HG02938 (cell line): ENCODE measurements around the gene DGKE.
A peak's percentile ranks its signal among the peaks of the same experiment; 100 is the strongest.

ENCODE experiments used
- ATAC-seq: cut with Tn5 transposase; IDR thresholded peaks from one replicate; pipeline ENCODE4 v1.9.1; 2021; ENCODE audit warnings: mild to moderate bottlenecking, moderate library complexity; ENCODE audit not compliant: unreplicated experiment

The DGKE gene

GRCh38 chr17:56887552-56888467, 53.9 kb downstream of the DGKE start:
- no peak for ATAC-seq

- ATAC-seq, result no peak
Observed at GRCh38 chr17:56890390-56890789, 56.4 kb downstream of the DGKE start.

GRCh38 chr17:56890906-56891674, 57.1 kb downstream of the DGKE start:
- no peak for ATAC-seq

- no peak for ATAC-seq
Observed at GRCh38 chr17:56891751-56892150, 57.8 kb downstream of the DGKE start.

GRCh38 chr17:56892333-56892732, 58.4 kb downstream of the DGKE start:
- ATAC-seq, result no peak

- ATAC-seq, result no peak
Observed at GRCh38 chr17:56893503-56893902, 59.6 kb downstream of the DGKE start.

- no peak for ATAC-seq
Observed at GRCh38 chr17:56894859-56895455, 61.0 kb downstream of the DGKE start.

- no peak for ATAC-seq
Observed at GRCh38 chr17:56896217-56896967, 62.4 kb downstream of the DGKE start.

- no peak for ATAC-seq
Observed at GRCh38 chr17:56896968-56897359, 63.0 kb downstream of the DGKE start.

GRCh38 chr17:56897646-56898424, 63.9 kb downstream of the DGKE start:
- ATAC-seq, result no peak

GRCh38 chr17:56898874-56899273, 64.9 kb downstream of the DGKE start:
- no peak for ATAC-seq

GRCh38 chr17:56899403-56899802, 65.5 kb downstream of the DGKE start:
- no peak for ATAC-seq

GRCh38 chr17:56902348-56902747, 68.4 kb downstream of the DGKE start:
- ATAC-seq, result no peak

GRCh38 chr17:56903560-56903959, 69.6 kb downstream of the DGKE start:
- no peak for ATAC-seq

- peak; percentile 85 for ATAC-seq
Observed at GRCh38 chr17:56908001-56908542, 74.1 kb downstream of the DGKE start.

GRCh38 chr17:56909742-56910508, 76.0 kb downstream of the DGKE start:
- no peak for ATAC-seq

- no peak for ATAC-seq
Observed at GRCh38 chr17:56910509-56911235, 76.7 kb downstream of the DGKE start.
